DMS53 (cell line): ENCODE results near the gene SORCS3.

Experiments
- DNase-seq: peaks from one replicate; lab custom pipeline; 2025; lab: John Stamatoyannopoulos, UW

The SORCS3 gene

GRCh38 chr10:104646146-104646545, 5.1 kb downstream of the SORCS3 start:
- no peak for DNase-seq

- DNase-seq, result no peak
These were observed 7.3 kb downstream of the SORCS3 start for GRCh38 chr10:104648421-104648820.

GRCh38 chr10:104650072-104650471, 9.0 kb downstream of the SORCS3 start:
- no peak for DNase-seq

DNA sequence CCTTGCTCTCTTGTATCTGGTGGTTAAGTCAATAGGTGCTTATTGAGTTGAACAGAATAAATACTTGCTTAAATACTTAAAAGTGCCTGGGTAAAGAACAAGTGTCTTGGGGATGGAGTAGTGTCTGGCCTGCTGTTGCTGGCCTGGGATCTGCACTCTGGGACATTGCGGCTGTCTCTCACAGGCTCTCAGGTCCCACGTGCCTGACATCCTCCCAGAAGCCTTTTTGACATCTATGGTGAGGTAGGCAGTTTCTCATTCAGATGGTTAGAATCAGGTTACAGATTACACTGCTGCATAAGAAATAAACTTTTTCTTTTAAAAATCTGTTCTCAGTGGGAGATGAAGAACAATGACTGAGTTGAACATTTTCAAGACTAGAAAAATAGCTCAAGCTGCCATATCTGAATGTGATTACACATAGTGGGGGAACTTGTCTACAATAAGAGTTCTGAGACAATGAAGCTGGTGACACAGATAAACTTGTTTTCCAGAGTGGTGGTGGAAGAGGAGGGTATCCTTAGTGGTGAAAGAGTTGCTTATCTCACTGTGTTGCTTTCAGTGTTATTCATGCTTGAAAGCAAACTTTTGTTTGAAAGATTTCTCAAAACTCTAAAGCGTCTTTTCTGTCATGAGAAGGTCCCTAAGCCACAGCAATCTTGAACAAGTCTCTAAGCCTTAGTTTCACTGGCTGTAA, 9.7 kb downstream of the SORCS3 start:
- DNase-seq, result no peak

- DNase-seq, result no peak
These were observed 15.9 kb downstream of the SORCS3 start for GRCh38 chr10:104657036-104657435.

GRCh38 chr10:104657457-104657856, 16.4 kb downstream of the SORCS3 start:
- DNase-seq, result no peak

GRCh38 chr10:104658067-104658466, 17.0 kb downstream of the SORCS3 start:
- no peak for DNase-seq

- no peak for DNase-seq
These were observed 18.7 kb downstream of the SORCS3 start for GRCh38 chr10:104659809-104660208.

- DNase-seq, result no peak
These were observed 22.0 kb downstream of the SORCS3 start for GRCh38 chr10:104663076-104663475.

GRCh38 chr10:104663563-104663962, 22.5 kb downstream of the SORCS3 start:
- no peak for DNase-seq

GRCh38 chr10:104664205-104664604, 23.1 kb downstream of the SORCS3 start:
- DNase-seq, result no peak

DNA sequence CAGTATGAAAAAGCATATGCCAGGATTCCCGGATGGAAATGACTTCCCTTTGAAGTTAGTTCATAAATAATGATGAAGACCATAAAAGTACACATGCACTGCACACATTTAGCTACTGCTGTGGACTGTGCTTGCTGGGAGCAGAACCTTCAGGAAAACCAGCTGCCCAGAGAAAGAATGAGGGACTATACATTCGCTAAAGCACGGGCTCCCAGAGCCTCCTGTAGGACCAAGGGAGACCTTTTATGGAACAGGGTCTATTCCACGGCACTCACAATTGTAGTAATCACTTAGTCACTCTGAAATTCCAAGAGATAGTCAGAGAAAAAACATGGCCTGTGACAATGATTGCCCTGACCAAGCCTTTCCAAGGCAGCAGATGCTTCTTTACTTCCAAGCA, 24.1 kb downstream of the SORCS3 start:
- no peak for DNase-seq

GRCh38 chr10:104666106-104666505, 25.0 kb downstream of the SORCS3 start:
- DNase-seq, result no peak

DNA sequence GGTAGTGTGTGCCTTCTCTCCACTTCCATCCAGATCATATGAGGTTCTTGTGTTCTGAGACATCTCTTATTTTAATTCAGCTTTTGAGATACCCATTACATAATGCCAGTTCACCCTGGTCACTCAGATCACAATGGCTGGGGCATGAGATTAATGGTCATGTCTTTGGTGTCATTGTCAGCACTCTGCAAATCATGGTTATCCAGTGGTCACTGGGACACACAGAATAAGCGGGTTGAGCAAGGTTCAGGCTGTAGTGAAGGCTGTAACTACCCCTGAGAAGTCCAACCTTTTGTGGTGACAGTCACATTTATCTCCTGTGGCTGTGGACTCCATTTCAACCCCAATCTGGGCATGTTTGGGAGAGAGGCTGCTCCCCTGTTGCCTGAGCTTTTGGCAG, 35.8 kb downstream of the SORCS3 start:
- DNase-seq, result no peak

- DNase-seq, result no peak
These were observed 37.6 kb downstream of the SORCS3 start for GRCh38 chr10:104678658-104679057.

- no peak for DNase-seq
These were observed 39.6 kb downstream of the SORCS3 start for GRCh38 chr10:104680467-104681401.

DNA sequence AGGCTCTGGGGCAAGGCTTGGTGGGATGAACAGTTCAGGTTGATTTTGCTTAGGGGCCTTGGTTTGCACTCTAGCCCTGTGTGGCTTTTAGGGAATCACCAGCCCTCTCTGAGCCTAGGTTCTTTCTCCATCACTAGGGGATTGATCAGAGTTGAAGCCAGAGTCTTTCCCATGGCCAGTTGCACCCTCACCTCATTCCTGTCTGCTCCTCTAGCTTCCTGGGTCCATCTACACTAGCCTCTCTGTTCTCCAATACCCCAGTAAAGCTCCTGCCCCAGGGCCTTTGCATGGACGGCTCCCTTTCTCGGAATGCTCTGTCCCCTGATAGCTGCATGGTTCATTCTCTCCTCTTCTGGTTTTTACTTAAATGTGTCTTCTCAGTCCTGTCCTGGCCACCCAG, 40.4 kb downstream of the SORCS3 start:
- DNase-seq, result no peak

DNA sequence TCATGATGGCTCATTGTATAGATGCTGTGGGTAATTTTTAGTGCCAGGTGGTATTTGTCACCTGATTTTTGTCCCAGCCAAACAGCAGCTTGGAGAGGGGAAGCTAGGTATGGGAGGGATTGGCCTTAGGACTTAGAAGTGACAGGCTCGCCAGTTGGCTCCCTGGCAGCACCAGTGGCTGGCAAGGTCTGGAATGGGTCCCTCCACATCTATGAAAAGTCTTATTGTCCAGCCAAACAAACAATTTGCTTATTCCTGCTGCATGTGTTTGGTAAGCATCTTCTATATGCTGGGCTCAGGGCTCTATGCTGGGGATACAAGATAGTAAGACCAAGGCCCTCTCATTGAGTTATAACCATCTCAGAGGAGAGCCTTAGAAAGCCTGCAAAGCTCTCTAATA, 42.5 kb downstream of the SORCS3 start:
- no peak for DNase-seq

DNA sequence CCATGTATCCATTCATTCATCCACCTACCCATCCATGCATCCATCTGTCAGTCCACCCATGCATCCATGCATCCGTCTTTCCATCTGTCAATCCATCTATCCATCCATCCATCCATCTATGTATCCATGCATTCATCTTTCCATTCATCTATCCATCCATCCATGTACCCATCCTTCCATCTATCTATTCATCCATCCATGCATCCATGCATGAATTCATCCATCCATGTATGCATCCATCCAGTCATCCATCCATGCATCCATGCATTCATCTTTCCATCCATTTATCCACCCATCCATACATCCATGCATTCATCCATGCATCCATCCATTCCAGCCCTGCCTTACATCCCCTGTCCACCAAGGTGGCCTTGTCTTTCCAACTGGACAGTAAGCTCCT, 45.7 kb downstream of the SORCS3 start:
- DNase-seq, result no peak

- DNase-seq, result no peak
These were observed 47.4 kb downstream of the SORCS3 start for GRCh38 chr10:104688251-104689042.

DNA sequence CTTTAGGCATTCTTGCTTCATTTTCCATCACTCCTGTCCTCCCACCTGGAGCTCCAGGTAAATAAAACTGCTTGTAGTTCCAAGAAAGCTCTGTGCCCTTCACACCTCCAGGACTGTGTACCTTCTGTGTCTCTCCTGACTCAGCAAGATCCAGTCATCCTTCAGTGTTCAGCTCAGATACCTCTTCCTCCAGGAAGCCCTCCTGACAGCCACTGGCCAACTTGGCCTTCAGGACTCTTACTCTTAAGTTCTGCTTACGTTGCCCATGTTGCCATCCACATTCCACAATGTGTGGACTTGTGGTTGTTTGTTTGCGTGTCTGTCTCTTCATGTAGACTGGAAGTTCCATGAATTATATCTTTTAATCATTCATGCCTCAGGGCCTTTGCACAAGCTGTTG, 48.0 kb downstream of the SORCS3 start:
- DNase-seq, result no peak

DNA sequence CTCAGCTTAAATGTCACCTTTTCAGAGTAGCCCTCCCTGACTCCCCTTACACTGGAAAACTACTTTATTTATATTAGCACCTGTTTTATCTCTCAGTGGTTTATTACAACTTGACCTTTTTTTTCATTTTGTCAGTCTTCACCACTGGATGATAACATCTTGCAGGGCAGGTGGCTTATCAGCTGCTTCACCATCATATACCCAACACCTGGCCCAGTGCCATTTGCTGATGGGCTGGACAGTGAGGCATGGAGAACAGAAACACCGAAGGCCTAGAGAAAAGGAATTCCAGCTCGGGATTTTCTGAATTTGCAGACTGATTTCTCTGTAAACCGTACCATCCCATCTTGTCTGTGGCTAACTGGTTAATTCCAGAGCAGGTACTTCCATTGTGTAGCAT, 48.5 kb downstream of the SORCS3 start:
- DNase-seq, result no peak

- DNase-seq, result no peak
These were observed 49.0 kb downstream of the SORCS3 start for GRCh38 chr10:104690101-104690500.
